Cardiac fibroblast (primary cell): ENCODE measurements around the gene SHBG.
A peak's percentile ranks its signal among the peaks of the same experiment; 100 is the strongest.

ENCODE experiments used
- DNase-seq, 2 donors: peaks; one replicate each; pipeline versions ENCODE4 v3.0.0 to v3.0.0-alpha.2; 2010; ENCODE audit warnings: low read depth in 2 of 2
- H3K4me3 ChIP-seq, 2 donors: replicated peaks in 1 of 2; 1 replicate in 1 of 2; 2 replicates in 1 of 2; pipeline ENCODE4 v1.5.1; 2011; ENCODE audit warnings: low read depth in 2 of 2, low read length in 2 of 2, mild to moderate bottlenecking in 2 of 2, moderate library complexity in 1 of 2
- TF ChIP-seq, protein P1 (sequence below): IDR thresholded peaks from one replicate; pipeline ENCODE4 v1.5.1; 2011; ENCODE audit warnings: low read depth, mild to moderate bottlenecking, low read length, inconsistent platforms

Gene SHBG

DNA sequence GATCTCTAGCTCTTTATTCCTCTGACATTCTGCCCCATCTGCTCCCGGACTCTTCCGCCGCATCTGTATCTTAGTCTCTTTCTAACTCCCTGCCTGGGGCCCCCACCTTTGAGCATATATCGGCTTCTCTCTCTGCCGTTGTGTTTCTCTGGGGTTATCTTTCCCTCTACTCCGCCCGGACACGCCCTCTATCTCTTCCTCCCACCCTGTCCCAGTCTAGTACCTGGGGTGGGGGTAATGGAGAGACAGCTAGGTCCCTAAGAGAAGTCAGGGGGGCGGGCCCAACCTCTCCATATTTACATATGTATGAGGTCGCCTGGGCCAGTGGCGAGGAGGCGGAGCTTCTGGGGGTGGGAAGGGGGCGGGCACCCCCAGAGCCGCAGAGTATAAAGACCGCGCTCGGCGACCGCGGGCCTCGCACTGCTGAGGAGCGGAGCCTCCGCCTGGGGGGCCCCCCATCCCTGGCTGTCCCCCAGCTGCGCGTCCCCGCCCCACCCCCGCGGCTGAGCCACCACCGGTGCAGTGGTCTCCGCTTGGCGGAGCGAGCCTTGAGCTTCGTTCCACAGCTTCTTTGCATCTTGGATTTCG lies 20.7 kb downstream of the SHBG start, which contains the start of gene ATP1B2:
Gene ATP1B2, plus strand, starts transcription at position 418 of the 588 bp plus-strand sequence. CDS start 593 bp downstream, outside the sequence.
- TF ChIP-seq, protein P1, sequence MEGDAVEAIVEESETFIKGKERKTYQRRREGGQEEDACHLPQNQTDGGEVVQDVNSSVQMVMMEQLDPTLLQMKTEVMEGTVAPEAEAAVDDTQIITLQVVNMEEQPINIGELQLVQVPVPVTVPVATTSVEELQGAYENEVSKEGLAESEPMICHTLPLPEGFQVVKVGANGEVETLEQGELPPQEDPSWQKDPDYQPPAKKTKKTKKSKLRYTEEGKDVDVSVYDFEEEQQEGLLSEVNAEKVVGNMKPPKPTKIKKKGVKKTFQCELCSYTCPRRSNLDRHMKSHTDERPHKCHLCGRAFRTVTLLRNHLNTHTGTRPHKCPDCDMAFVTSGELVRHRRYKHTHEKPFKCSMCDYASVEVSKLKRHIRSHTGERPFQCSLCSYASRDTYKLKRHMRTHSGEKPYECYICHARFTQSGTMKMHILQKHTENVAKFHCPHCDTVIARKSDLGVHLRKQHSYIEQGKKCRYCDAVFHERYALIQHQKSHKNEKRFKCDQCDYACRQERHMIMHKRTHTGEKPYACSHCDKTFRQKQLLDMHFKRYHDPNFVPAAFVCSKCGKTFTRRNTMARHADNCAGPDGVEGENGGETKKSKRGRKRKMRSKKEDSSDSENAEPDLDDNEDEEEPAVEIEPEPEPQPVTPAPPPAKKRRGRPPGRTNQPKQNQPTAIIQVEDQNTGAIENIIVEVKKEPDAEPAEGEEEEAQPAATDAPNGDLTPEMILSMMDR: no peak
- peak; percentile 25 to 51 for DNase-seq
- H3K4me3 ChIP-seq: peak within 1 kb of the TSS; percentile 32

DNA sequence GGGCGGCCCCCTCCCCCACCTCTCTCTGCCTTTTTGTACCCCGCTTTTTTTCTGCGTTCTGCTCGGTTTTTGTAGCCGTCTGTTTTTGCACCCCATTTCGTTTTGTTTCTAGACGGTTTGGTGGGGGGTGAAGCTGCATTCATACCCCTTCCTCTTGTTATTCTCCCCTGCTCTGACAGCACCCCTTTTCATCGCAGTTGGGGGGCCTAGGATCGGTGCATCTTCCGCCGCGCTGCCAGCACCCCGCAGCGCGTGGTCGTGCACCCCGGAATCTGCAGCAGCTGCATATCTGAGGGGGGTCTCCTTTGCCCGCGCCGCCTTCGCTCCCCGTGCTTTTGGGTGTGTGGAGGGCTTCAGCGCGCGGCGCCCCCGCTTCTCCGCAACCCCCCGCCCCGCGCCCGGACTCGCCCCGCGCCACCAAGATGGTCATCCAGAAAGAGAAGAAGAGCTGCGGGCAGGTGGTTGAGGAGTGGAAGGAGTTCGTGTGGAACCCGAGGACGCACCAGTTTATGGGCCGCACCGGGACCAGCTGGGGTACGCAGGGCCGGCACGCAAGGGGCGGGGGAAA lies 21.2 kb downstream of the SHBG start:
- no peak for DNase-seq
- H3K4me3 ChIP-seq: peak overlapping the region; percentile 32
- TF ChIP-seq, protein P1: no peak

DNA sequence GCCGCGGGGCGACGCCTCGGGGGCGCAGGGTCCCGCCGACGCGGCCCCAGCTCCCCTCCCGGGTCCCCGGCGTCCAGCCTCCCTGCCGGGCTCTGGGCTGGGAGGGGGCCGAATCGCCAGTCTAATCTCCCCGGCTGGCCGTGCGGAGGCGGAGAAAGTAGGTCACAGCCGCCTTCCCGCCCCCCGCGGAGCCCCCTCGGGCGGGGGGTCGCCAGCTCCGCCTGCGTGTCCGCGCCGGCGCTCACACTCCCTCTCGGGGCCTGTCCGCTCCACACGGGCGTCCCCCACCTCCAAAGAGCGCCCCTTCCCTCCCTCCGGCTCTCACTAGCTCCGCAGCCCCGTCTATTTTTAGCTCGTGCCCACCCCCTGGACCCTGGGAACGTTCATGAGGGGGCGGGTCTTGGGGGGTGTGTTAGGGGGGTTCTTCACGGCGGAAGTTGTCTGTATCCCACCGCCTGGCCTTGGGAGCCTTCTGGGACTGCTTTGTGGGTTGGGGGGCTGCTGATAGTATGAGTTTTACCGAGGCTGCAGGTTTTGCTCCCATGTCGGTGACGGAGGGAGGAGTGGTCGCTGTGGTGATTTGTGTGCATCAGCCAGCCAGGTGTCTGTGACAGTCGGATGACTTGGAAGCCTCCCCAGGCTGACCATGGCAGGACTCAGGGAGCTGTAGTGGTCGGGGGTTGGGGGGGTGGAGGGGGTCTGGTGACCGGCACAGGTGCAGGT lies 21.9 kb downstream of the SHBG start:
- H3K4me3 ChIP-seq: no peak overlapping the region
- TF ChIP-seq, protein P1: no peak
- no peak for DNase-seq

DNA sequence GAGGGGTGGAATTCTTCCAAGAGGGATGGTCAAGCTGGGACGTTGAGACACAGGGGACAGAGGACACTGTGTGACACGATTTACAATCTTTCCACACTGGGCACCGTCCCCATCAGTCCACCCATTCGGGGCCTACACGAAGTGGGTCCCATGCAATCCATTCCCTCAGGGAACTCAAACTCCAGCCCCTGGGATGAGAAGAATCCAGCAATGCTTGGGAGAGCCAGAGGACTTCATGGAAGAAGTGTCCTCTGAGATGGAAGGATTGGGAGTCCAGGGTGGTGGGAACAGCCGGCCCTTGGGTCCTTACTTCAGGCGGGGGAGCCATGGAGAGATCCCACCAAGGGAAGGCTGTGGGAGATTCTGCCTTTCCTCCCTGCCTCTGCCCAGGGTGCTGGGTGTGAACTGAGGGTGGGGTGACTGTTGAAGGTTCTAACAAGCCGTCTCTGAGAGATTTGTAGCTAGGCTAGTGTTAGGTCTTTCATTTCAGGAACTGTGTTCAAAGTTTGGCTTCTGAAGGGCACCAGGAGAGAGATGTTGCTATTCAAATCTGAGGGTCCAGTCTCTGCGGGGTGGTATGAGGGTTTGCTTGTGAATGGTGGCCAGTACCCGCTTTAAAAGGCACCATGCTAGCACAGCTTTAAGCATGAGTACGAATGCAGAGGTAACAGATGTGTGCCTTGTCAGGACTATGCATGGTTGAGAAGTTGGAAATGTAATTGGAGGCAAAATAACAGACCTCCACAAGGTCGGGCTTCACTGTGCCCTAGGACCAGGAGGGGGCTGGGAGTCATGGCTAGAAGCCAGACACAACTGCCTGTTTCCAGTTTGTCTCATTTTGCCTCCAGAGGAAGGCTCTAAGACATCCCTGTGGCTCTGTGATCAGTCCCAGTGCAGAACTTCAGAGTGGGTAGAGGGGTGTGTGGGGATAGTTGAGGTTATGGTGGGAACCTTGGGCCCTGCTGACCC lies 22.7 kb downstream of the SHBG start:
- TF ChIP-seq, protein P1: no peak
- no peak overlapping the region for H3K4me3 ChIP-seq
- DNase-seq: no peak

DNA sequence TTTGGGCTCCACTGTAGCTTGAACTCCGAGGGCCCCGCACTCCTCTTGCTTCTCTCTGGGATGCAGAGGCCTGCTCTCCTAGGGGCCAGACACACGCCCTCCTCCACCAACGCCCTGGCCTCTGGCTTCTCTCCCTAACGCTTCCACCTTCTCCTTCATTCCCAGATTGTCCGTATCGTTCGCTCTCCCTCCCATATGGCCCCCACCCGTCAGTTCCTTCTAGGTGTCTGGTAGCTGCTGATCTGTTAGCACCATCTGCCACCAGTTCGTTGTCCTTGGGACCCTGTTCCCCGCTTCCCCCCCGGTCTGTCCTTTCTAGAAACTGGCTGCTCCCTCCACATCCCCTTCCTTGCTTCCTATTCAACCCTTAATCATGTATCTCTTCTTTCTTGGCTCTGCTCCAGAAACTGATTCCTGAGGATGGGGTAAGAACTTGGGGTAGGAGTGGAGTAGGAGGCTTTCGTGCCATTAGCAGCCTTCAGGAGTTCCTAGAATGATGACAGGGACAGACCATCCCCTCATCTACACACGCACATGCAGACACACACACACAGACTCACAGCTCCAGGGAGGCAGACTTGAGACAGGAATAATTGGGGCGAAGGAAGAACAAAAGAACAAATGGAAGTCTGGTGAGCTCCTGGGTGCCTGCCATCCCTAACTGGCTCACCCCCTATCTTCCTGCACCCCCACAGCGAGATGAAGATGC lies 25.1 kb downstream of the SHBG start:
- TF ChIP-seq, protein P1: no peak
- no peak overlapping the region for H3K4me3 ChIP-seq
- DNase-seq: peak; percentile 42 to 52

DNA sequence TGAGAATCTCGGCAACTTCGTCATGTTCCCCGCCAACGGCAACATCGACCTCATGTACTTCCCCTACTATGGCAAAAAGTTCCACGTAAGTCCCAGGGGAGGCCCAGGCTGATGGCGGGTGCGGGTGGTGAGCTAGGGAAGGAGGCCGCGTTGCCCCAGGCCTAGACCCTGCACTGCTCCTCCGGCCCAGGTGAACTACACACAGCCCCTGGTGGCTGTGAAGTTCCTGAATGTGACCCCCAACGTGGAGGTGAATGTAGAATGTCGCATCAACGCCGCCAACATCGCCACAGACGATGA lies 25.6 kb downstream of the SHBG start:
- TF ChIP-seq, protein P1: no peak
- no peak overlapping the region for H3K4me3 ChIP-seq

More for the DNA sequence above, 25.6 kb downstream of the SHBG start:
- DNase-seq: no peak
